ENCODE results near the gene TRPM5.

TRPM5 gene

GRCh38 chr11:2424811-2425495 is 19.4 kb downstream of the TRPM5 start:
- peaks cover 6 to 23% (median 10%) of the 10 kb centered on the region in 10 experiments; a peak in 12 of 20 replicates for H3K4me1 ChIP-seq
- H3K27ac ChIP-seq = no peak overlapping the region
- no peak overlapping the region for H3K9ac ChIP-seq
- H3K4me2 ChIP-seq = peak overlapping the region in 2 of 11 experiments; percentile 17 to 18; a peak in 1 of 22 replicates
- TF ChIP-seq Cebpa-rat (IDR thresholded peaks at IDR 0.05) = no peak
- peaks cover 0 to 4% (median 0%) of the 10 kb centered on the region in 11 experiments; a peak in 1 of 22 replicates for H3K9me3 ChIP-seq (replicated peaks in 1 of 11)
- H3K36me3 ChIP-seq = no peaks in the 10 kb centered on the region
- peaks cover 0 to 15% (median 0%) of the 10 kb centered on the region in 11 experiments; a peak in 6 of 22 replicates for H4K20me1 ChIP-seq
- peaks cover 0 to 9% (median 0%) of the 10 kb centered on the region in 11 experiments; a peak in 2 of 22 replicates for H3K27me3 ChIP-seq
- H3K4me3 ChIP-seq = no peak overlapping the region

- Histone ChIP-seq H3K4me3 (no peak overlapping the region), H4K20me1 (peaks cover 0 to 16% (median 0%) of the 10 kb centered on the region in 11 experiments; a peak in 6 of 22 replicates), H3K4me2 (peak overlapping the region in 5 of 11 experiments; percentile 11 to 50 (median 29); a peak in 8 of 22 replicates), H3K27me3 (peaks cover 0 to 9% (median 0%) of the 10 kb centered on the region in 11 experiments; a peak in 2 of 22 replicates), H3K9me3 (replicated peaks in 1 of 11) (no peaks in the 10 kb centered on the region), H3K27ac (no peak overlapping the region), H3K4me1 (peaks cover 8 to 32% (median 14%) of the 10 kb centered on the region in 10 experiments; a peak in 13 of 20 replicates), H3K36me3 (no peaks in the 10 kb centered on the region), H3K9ac (peak overlapping the region in 1 of 11 experiments; percentile 18; a peak in 1 of 22 replicates)
- no peak for TF ChIP-seq Cebpa-rat (IDR thresholded peaks at IDR 0.05)
Measured at GRCh38 chr11:2423157-2424025, 20.9 kb downstream of the TRPM5 start.

GRCh38 chr11:2422461-2423156 is 21.7 kb downstream of the TRPM5 start:
- no peaks in the 10 kb centered on the region for H3K9me3 ChIP-seq (replicated peaks in 1 of 11)
- no peak overlapping the region for H3K9ac ChIP-seq
- H3K27me3 ChIP-seq = peaks cover 0 to 9% (median 0%) of the 10 kb centered on the region in 11 experiments; a peak in 2 of 22 replicates

GRCh38 chr11:2421996-2422395 is 22.3 kb downstream of the TRPM5 start:
- Histone ChIP-seq H4K20me1 (peaks cover 0 to 9% (median 0%) of the 10 kb centered on the region in 11 experiments; a peak in 6 of 22 replicates), H3K4me2 (no peak overlapping the region), H3K27me3 (peaks cover 0 to 9% (median 0%) of the 10 kb centered on the region in 11 experiments; a peak in 2 of 22 replicates), H3K36me3 (no peaks in the 10 kb centered on the region), H3K9me3 (replicated peaks in 1 of 11) (no peaks in the 10 kb centered on the region), H3K9ac (no peak overlapping the region), H3K4me3 (no peak overlapping the region), H3K4me1 (peaks cover 8 to 45% (median 27%) of the 10 kb centered on the region in 10 experiments; a peak in 16 of 20 replicates), H3K27ac (no peak overlapping the region)
- TF ChIP-seq Cebpa-rat (IDR thresholded peaks at IDR 0.05) = no peak

More at GRCh38 chr11:2422461-2423156, 21.7 kb downstream of the TRPM5 start:
- no peak for TF ChIP-seq Cebpa-rat (IDR thresholded peaks at IDR 0.05)
- no peaks in the 10 kb centered on the region for H3K36me3 ChIP-seq
- no peak overlapping the region for H3K4me3 ChIP-seq
- H3K4me1 ChIP-seq = peaks cover 8 to 40% (median 22%) of the 10 kb centered on the region in 10 experiments; a peak in 16 of 20 replicates
- H3K27ac ChIP-seq = no peak overlapping the region
- peak overlapping the region in 3 of 11 experiments; percentile 27 to 50 (median 29); a peak in 4 of 22 replicates for H3K4me2 ChIP-seq
- peaks cover 0 to 13% (median 0%) of the 10 kb centered on the region in 11 experiments; a peak in 6 of 22 replicates for H4K20me1 ChIP-seq

- no peak overlapping the region for H3K9ac ChIP-seq
- H3K27me3 ChIP-seq = peaks cover 0 to 9% (median 0%) of the 10 kb centered on the region in 11 experiments; a peak in 2 of 22 replicates
Measured at GRCh38 chr11:2421226-2421994, 22.9 kb downstream of the TRPM5 start.

GRCh38 chr11:2420502-2421225 is 23.6 kb downstream of the TRPM5 start:
- Histone ChIP-seq H3K4me3 (no peak overlapping the region), H4K20me1 (peaks cover 0 to 9% (median 0%) of the 10 kb centered on the region in 11 experiments; a peak in 5 of 22 replicates), H3K27ac (no peak overlapping the region), H3K9ac (peak overlapping the region in 1 of 11 experiments; percentile 9; a peak in 1 of 22 replicates), H3K4me1 (peaks cover 8 to 58% (median 39%) of the 10 kb centered on the region in 10 experiments; a peak in 16 of 20 replicates), H3K27me3 (peaks cover 0 to 9% (median 0%) of the 10 kb centered on the region in 11 experiments; a peak in 2 of 22 replicates), H3K36me3 (no peaks in the 10 kb centered on the region), H3K4me2 (peak overlapping the region; percentile 12 to 81 (median 36); a peak in 18 of 22 replicates), H3K9me3 (replicated peaks in 1 of 11) (no peaks in the 10 kb centered on the region)
- TF ChIP-seq Cebpa-rat (IDR thresholded peaks at IDR 0.05) = no peak

More at GRCh38 chr11:2421226-2421994, 22.9 kb downstream of the TRPM5 start:
- Histone ChIP-seq H3K4me3 (no peak overlapping the region), H3K27ac (no peak overlapping the region), H3K4me2 (no peak overlapping the region), H3K4me1 (peaks cover 8 to 50% (median 33%) of the 10 kb centered on the region in 10 experiments; a peak in 16 of 20 replicates), H4K20me1 (peaks cover 0 to 9% (median 0%) of the 10 kb centered on the region in 11 experiments; a peak in 5 of 22 replicates), H3K9me3 (replicated peaks in 1 of 11) (no peaks in the 10 kb centered on the region), H3K36me3 (no peaks in the 10 kb centered on the region)
- TF ChIP-seq Cebpa-rat (IDR thresholded peaks at IDR 0.05) = no peak

Data from BLaER1 treated with 17β-estradiol and CSF1 and Interleukin-3, amounts not matched to agents 10 nM and 100 nM (cell line).